Measurements from ENCODE around the gene CSKMT. TPM values are rescaled to one million over a fixed set of nuclear protein-coding genes. Genes with fewer than 3 reads are reported as not detected.
"Not testable (repeated sequence)": the region's sequence is repeated elsewhere in the genome, so short reads cannot be mapped to it uniquely, and the experiment has no call there.

CSKMT gene
- total RNA-seq, 2 experiments from 2014 or later, result 37.1 to 43.6 TPM

GRCh38 chr11:62671236-62671607, 6.1 kb downstream of the CSKMT start:
- ChIA-PET POLR2A (interaction anchor here (0.8 to 21.7 kb wide), 30 partner anchors 8 to 269 kb away, joined by 3 to 263 read pairs (median 7); partner anchors contain the start of genes B3GAT3, BSCL2, EEF1G and GANAB), CTCF (interaction anchor here (0.7 to 3.9 kb wide), 10 partner anchors 10 to 247 kb away, joined by 3 to 19 read pairs (median 4); partner anchors contain the start of gene TUT1)
- ATAC-seq (peak; percentile 2), DNase-seq (no peak)
- no peaks in the 10 kb centered on the region for H3K9me3 Mint-ChIP-seq
- peak overlapping the region; percentile 98 for H3K27ac Mint-ChIP-seq
- no peaks in the 10 kb centered on the region for H3K27me3 Mint-ChIP-seq
- intact Hi-C loops (cut with micrococcal nuclease), result no loop called here
- no peak for TF ChIP-seq CTCF (IDR thresholded peaks at IDR 0.05)
- H3K4me1 Mint-ChIP-seq (ENCODE audit: low read depth), result peaks cover 39% of the 10 kb centered on the region
- H3K36me3 Mint-ChIP-seq (ENCODE audit: low read depth), result peaks cover 64% of the 10 kb centered on the region
- H3K4me3 Mint-ChIP-seq, result peak overlapping the region; percentile 91

GRCh38 chr11:62671608-62672389, 6.7 kb downstream of the CSKMT start, which contains the start of the genes LBHD1 and UQCC3:
TSS of gene LBHD1 (minus strand) at chr11:62672267. CDS start at chr11:62670031, 2,236 bp downstream.
TSS of gene UQCC3 (plus strand) at chr11:62671673. CDS start at chr11:62671746, 73 bp downstream.
- Mint-ChIP-seq H3K27ac (peak within 1 kb of the TSS; percentile 98), H3K9me3 (no peaks in the 10 kb centered on the region), H3K36me3 (ENCODE audit: low read depth) (peaks cover 64% of the 10 kb centered on the region), H3K4me3 (peak within 1 kb of the TSS; percentile 91), H3K27me3 (no peaks in the 10 kb centered on the region), H3K4me1 (ENCODE audit: low read depth) (peaks cover 41% of the 10 kb centered on the region)
- TF ChIP-seq CTCF (IDR thresholded peaks at IDR 0.05), result no peak
- ChIA-PET POLR2A (interaction anchor here (0.8 to 21.7 kb wide), 35 partner anchors 8 to 269 kb away, joined by 3 to 263 read pairs (median 5); partner anchors contain the start of genes B3GAT3, BSCL2, EEF1G and GANAB), CTCF (interaction anchor here (0.7 to 3.9 kb wide), 12 partner anchors 9 to 247 kb away, joined by 3 to 19 read pairs (median 3); partner anchors contain the start of gene TUT1)
- intact Hi-C loops (cut with micrococcal nuclease), result no loop called here
- ATAC-seq (peak; percentile 91), DNase-seq (peak; percentile 96)

- H3K36me3 Mint-ChIP-seq (ENCODE audit: low read depth), result peaks cover 63% of the 10 kb centered on the region
- CTCF ChIA-PET, result interaction anchor here (1.0 to 3.9 kb wide), 6 partner anchors 12 to 248 kb away, joined by 3 to 19 read pairs (median 4); partner anchors contain the start of genes TUT1 and ZBTB3
- no peak for TF ChIP-seq CTCF (IDR thresholded peaks at IDR 0.05)
Observed at GRCh38 chr11:62673196-62673525, 8.0 kb downstream of the CSKMT start.

GRCh38 chr11:62675415-62675814, 10.3 kb downstream of the CSKMT start:
- ATAC-seq; H3K27me3 Mint-ChIP-seq; H3K9me3 Mint-ChIP-seq; H3K4me3 Mint-ChIP-seq; intact Hi-C loops (cut with micrococcal nuclease); DNase-seq: not testable (repeated sequence)
- peaks cover 35% of the 10 kb centered on the region for H3K4me1 Mint-ChIP-seq (ENCODE audit: low read depth)
- ChIA-PET POLR2A (interaction anchor here (1.0 to 21.7 kb wide), 5 partner anchors 9 to 181 kb away, joined by 3 to 263 read pairs (median 48); partner anchors contain the start of genes C11orf98, CSKMT, GANAB and TUT1), CTCF (interaction anchor here (1.2 to 1.6 kb wide), 2 partner anchors 19 to 30 kb away, joined by 3 to 4 read pairs; no protein-coding TSS in a partner anchor)
- peak overlapping the region; percentile 38 for H3K27ac Mint-ChIP-seq
- peaks cover 52% of the 10 kb centered on the region for H3K36me3 Mint-ChIP-seq (ENCODE audit: low read depth)

More at GRCh38 chr11:62673196-62673525, 8.0 kb downstream of the CSKMT start:
- no peaks in the 10 kb centered on the region for H3K27me3 Mint-ChIP-seq
- no peaks in the 10 kb centered on the region for H3K9me3 Mint-ChIP-seq
- peak overlapping the region; percentile 91 for H3K4me3 Mint-ChIP-seq
- peaks cover 43% of the 10 kb centered on the region for H3K4me1 Mint-ChIP-seq (ENCODE audit: low read depth)
- intact Hi-C loops (cut with micrococcal nuclease), result no loop called here
- no peak for DNase-seq
- ATAC-seq, result no peak
- peak overlapping the region; percentile 98 for H3K27ac Mint-ChIP-seq
- POLR2A ChIA-PET, result interaction anchor here (0.7 to 21.7 kb wide), 14 partner anchors 7 to 184 kb away, joined by 3 to 263 read pairs (median 5); partner anchors contain the start of genes B3GAT3, BSCL2, C11orf98 and CSKMT

- no peak overlapping the region for H3K27ac Mint-ChIP-seq
- H3K4me1 Mint-ChIP-seq (ENCODE audit: low read depth), result peaks cover 38% of the 10 kb centered on the region
Observed at GRCh38 chr11:62676698-62677097, 11.6 kb downstream of the CSKMT start.

More at GRCh38 chr11:62676698-62677097, 11.6 kb downstream of the CSKMT start:
- ChIA-PET POLR2A (interaction anchor here (0.9 to 21.7 kb wide), 6 partner anchors 11 to 180 kb away, joined by 3 to 263 read pairs (median 9); partner anchors contain the start of genes C11orf98, CSKMT, GANAB and TUT1), CTCF (interaction anchor here (0.7 to 1.6 kb wide), 5 partner anchors 11 to 85 kb away, joined by 3 to 6 read pairs (median 4); partner anchors contain the start of genes C11orf98, CSKMT and TUT1)
- H3K27me3 Mint-ChIP-seq, result no peaks in the 10 kb centered on the region
- peak overlapping the region; percentile 39 for H3K4me3 Mint-ChIP-seq
- ATAC-seq (no peak), DNase-seq (no peak)
- no peak for TF ChIP-seq CTCF (IDR thresholded peaks at IDR 0.05)
- intact Hi-C loops (cut with micrococcal nuclease), result no loop called here
- no peaks in the 10 kb centered on the region for H3K9me3 Mint-ChIP-seq
- peaks cover 41% of the 10 kb centered on the region for H3K36me3 Mint-ChIP-seq (ENCODE audit: low read depth)

Measured in activated CD8-positive, alpha-beta T cell treated with anti-CD3 and anti-CD28 coated beads for 36 hours (primary cell).